Activated CD4-positive, alpha-beta T cell treated with anti-CD3 and anti-CD28 coated beads, Interleukin-2, amount 50 U/mL, for 16 hours (primary cell): ENCODE data around the gene ENDOD1.
"Not testable (repeated sequence)": the region's sequence is repeated elsewhere in the genome, so short reads cannot be mapped to it uniquely, and the experiment has no call there.

Experiments used
- DNase-seq: peaks from one replicate; pipeline ENCODE4 v3.0.0-alpha.2; 2020

Gene ENDOD1, protein sequence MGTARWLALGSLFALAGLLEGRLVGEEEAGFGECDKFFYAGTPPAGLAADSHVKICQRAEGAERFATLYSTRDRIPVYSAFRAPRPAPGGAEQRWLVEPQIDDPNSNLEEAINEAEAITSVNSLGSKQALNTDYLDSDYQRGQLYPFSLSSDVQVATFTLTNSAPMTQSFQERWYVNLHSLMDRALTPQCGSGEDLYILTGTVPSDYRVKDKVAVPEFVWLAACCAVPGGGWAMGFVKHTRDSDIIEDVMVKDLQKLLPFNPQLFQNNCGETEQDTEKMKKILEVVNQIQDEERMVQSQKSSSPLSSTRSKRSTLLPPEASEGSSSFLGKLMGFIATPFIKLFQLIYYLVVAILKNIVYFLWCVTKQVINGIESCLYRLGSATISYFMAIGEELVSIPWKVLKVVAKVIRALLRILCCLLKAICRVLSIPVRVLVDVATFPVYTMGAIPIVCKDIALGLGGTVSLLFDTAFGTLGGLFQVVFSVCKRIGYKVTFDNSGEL

DNA sequence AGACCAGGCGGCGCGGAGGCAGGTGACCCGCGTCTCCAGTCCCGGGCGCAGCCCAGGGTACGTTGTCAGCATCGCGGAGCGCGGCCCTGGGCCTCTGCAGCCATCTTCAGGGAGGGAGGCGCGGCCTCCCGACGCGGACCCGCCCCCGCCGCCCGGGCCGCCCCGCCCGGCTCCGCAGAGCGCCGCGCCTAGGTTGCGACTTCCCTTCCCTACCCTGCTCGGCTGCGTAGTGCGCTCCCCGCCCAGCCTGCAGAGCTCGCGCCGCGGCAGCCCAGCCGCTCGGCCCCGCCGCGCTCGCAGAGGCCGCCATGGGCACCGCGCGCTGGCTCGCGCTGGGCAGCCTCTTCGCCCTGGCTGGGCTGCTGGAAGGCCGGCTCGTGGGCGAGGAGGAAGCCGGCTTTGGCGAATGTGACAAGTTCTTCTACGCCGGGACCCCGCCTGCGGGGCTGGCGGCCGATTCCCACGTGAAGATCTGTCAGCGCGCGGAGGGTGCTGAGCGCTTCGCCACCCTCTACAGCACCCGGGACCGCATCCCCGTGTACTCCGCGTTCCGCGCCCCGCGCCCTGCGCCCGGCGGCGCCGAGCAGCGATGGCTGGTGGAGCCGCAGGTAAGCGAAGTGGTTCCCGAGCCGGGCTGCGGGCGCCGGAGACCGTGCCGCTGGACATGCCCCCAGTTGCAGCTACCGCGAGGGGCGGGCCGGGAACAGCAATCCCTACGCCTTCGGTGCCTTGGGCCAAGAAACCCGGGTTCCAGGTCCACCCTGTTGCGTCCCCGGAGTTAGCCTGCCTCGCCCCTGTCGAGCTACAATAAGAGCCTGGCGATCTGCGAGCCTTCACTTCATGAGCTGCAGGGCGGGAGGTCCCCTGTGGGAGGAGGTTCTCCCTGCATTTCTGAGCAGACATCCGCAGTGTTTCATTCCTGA is at the start of gene ENDOD1:
TSS of gene ENDOD1 (plus strand) at position 227 of the 923 bp plus-strand sequence. CDS start at position 309, 82 bp downstream.
- DNase-seq: peak; percentile 89

DNA sequence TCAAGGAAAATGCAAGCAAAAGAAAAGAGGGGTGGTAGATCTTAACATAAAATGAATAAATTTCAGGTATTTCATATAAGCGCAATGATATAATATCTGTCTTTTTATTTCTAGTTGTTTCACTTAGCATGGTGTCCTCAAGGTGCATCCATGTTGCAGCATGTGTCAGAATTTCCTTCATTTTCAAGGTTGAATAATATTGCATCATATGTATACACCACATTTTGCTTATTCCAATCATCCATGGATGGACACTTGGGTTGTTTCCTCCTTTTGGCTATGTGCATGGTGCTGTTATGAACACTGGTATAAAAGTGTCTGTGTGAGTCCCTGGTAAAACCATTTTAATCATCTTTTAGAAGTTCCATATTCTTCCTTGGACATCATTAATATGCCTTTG is 47.4 kb upstream of the ENDOD1 start:
- DNase-seq: no peak

DNA sequence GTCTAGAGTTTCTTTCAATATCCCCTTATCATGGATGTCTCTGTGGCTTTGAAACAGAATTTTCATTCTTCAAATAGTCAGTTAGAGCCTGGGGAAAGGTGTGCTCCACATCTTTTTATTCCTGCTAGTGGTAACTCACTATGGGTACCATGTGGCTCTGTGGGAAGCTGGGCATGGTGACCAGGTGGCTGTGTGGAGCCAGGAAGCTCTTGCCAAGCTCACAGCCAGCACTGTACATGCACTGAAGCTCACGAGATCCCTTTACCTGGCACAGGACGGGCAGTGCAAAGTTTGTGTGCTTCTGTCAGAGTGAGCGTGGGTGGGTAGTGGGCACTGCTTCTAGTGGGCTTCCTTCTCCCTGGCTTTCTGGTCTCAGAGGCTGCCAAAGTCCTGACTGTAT is 46.7 kb upstream of the ENDOD1 start:
- DNase-seq: no peak

DNA sequence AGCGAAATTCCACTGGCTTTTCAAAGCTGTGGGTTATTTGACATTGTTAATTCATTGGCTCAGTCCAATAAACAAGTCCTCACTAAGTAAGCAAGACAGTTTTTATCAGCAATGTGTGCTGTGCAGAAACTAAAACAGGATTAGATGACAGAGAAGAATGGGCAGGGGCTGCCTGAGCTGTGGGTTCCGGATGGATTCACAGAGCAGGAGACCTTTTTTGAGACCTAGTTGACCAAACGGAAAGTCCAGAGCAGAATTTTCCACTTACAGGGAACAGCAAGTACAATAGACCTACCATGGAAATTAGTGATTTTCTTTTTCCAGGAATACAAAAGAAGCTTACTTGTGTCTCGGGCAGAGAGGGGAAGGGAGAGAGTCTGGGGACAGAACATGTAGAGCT is 45.6 kb upstream of the ENDOD1 start:
- DNase-seq: no peak

DNA sequence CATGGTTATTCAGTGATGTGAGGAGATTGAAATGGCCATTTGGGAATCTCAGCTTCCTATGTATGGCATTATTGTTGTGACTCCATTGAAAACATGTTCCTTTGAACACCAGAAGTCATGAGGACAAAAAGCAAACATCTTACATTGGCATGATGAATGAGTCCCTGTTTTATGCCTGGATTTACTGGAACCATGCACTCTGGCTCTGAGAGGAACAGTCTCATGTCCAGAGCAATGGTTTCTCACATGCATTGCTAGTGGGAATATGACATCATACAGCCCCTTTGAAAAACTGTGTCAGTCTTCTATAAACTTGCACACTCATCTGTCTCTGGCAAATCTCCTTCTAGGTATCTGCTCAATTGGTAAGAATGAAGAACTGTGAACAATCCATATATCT is 43.8 kb upstream of the ENDOD1 start:
- no peak for DNase-seq

DNA sequence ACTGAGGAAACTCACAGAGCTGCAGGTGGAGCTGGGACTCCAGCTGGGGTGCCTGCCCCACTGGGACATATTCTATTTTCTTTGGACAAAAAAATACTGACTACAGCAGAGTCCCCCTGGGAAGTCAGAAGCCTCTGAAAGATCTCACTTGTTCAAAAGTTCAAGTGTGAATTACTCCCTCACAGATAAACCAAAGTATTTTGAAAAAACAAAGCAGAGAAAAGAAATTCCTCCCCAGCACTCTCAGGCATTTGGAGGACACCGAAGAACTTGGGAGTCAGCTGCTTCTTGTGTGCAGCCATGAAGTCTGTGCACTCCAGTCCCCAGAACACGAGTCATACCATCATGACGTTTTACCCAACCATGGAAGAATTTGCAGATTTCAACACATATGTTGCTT is 40.5 kb upstream of the ENDOD1 start, which contains the start of gene KDM4F:
TSS of gene KDM4F (plus strand) at position 301 of the 400 bp plus-strand sequence.
- not testable (repeated sequence) for DNase-seq

DNA sequence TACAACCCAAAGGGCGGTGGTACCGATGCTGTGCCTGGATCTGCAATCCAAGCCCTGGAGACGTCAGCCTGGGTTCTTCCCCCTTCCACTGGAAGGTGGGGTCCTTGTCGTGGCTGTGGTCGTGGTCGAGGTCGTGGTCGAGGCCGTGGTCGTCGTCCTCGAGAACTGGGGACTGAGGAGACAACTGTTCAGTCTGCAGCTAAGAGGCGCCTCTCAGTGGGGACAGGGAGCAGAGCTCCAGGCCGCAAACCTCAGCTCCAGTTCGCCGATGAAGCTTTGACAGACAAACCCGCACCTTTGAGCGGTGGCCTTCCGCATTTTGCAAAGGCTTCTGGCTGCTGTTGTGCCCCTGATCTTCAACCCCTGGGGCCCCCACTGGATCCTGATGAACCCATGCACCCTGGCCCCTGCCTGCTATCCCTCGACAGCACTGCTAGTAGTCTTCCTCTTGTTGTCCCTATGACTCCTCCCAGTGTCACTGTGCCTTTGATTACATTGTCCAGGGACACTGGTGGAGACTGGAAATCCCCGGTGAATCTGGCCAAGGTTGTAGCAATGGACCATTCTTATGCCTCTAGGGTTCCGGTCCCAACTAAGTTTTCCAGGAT is 38.9 kb upstream of the ENDOD1 start:
- DNase-seq: no peak

DNA sequence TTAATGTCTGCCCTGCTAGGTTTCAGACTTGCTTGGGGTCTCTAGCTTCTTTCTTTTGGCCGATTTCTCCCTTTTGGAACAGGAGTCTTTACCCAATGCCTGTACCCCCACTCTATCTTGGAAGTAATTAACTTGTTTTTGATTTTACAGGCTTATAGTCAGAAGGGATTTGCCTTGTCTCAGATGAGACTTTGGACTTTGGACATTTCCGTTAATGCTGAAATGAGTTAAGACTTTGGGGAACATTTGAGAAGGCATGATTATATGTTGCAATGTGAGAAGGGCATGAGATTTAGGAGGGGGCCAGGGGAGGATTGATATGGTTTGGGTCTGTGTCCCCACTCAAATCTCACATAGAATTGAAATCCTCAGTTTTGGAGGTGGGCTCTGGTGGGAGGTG is 35.3 kb upstream of the ENDOD1 start:
- DNase-seq: no peak

DNA sequence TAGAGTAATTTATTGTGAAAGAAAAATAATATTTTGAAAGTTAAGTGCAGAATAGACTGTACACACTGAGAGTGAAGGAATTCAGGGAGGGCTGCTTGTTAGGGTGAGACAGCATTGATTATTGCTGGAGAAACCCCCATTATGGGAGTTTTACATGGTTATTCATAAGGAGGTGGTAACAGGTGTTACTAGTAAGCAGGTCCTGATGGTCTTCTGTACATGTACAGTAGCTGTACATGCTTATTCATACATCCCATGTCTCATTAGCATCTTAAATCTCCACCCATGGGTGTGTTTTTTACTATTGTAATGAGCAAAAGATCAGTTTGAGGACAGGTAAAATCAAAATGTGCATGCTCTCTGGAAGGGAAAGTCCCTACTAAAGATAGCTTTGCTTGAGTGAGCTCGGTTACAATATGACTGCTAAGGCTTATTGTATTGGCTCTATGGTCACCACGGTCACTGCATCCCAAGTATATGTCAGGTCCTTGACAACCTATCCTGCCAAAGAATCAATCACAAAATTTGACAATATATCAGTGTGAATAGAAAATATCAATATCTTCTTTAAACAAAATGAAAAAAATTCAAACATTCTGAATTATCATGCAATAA is 34.3 kb upstream of the ENDOD1 start:
- no peak for DNase-seq

DNA sequence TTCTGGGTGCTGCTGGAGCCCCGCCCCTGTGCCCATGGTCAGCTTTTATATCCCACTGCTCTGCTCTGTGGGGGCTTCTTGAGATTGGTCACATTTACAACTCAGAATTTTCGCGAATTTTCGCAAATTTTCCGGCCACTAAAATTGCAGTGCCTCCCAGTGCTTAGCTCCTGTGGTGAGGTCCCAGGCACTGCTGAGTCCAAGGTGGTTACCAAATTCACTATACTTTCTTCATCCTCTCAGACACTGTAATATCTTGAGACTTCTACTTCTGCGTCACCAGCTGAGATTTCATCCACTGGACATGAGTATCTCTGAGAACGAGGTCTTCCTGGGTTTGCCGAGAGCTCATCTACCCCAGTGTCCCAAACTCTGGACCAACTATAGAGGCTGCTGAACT is 31.7 kb upstream of the ENDOD1 start:
- DNase-seq: no peak

DNA sequence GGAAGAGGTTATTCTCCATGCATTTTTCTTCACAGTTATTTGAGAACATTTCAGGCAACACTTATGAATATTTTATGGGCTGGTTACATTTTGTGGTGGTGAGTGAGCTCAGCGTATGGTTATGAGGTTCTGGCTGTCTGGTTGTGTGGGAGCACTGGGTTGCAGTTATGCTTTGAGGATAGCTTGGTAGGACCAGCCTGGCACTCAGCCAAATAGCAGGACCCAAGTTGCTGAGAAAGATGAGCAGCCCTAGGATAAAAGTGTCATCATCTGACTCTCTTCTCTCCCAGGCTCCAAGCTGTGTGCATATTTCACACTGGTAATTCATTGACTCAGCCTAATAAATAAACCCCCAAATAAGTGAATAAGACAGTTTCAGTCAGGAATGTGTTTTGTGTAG is 31.0 kb upstream of the ENDOD1 start:
- no peak for DNase-seq

DNA sequence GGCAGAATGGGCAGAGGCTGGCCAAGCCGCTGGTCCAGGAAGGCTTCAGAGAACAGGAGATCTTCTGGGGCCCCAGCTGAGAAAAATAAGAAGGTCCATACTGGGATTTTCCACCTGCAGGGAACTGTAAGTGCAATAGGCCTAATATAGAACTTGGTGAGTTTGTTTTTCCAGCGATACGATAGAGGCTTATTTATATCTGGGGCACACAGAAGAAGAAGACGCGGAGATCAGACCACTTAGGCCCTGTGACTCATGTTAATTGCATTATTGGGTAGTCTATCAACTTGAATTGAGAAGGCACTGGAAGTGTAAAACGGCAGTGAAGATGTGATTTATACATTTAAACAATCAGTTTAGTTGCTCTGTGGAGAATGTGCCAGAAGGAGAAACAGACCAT is 30.6 kb upstream of the ENDOD1 start:
- no peak for DNase-seq

DNA sequence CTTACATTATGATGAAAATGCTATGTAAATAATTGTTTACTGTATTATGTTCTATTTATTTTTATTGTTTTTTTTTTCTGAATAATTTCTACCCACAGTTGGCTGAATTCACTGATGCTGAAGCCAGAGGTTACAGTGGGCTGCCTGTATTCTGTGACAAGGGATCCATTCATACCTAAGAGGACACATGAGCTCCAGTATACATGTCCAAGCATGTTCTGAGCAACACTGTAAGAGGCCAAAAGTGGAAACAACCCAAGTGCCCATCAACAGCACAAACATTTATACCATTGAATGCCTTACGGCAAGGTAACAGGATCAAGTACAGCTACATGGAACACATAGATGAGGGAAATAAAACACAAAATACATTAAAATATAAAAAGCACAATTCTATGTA is 24.3 kb upstream of the ENDOD1 start:
- DNase-seq: no peak

DNA sequence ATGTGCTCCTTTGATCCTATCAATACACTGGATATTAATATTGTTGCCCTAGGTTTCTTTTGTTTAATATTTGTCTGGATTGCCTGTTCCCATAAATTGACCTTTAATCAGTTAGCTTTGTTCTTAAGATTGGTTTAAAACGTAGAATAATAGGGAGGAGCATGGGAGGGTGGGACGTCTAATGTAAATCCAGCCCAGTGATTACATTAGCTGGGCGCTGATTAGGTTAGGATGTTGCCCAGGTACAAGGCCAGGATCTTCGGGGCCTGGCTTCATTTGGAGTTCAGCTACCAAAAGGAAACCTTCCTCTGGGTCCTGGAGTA is 23.0 kb upstream of the ENDOD1 start, which contains the start of gene SRSF8:
TSS of gene SRSF8 (plus strand) at position 204 of the 323 bp plus-strand sequence. CDS start 308 bp downstream, outside the sequence.
- DNase-seq: no peak

DNA sequence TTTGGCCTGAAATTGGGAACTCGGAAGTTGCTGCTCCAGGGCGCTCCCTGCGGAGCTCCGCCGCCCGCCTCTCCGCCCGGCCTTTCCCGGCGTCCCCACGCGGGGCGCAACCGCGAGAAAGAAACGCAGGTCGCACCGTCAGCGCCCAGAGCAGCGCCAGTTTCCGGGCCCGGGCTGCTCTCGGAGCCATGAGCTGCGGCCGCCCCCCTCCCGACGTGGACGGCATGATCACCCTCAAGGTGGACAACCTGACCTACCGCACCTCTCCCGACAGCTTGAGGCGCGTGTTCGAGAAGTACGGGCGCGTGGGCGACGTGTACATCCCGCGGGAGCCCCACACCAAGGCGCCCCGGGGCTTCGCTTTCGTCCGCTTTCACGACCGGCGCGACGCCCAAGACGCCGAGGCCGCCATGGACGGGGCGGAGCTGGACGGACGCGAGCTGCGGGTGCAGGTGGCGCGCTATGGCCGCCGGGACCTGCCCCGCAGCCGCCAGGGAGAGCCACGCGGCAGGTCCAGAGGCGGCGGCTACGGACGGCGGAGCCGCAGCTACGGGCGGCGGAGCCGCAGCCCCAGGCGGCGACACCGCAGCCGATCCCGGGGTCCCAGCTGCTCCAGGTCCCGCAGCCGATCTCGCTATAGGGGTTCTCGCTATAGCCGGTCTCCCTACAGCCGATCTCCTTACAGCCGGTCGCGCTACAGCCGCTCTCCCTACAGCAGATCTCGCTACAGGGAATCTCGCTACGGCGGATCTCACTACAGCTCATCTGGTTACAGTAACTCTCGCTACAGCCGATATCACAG is 22.4 kb upstream of the ENDOD1 start:
- peak; percentile 78 for DNase-seq

DNA sequence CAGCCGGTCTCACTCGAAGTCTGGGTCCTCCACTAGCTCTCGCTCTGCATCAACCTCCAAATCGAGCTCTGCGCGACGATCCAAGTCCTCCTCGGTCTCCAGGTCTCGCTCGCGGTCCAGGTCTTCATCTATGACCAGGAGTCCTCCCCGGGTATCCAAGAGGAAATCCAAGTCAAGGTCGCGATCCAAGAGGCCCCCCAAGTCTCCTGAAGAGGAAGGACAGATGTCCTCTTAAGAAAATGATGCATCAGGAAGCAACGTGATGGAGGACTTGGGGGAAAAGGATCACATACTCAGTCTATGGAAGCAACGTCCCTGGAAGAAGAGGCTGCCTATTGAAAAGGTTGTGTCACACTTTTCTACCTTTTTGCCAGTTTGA is 21.8 kb upstream of the ENDOD1 start:
- DNase-seq: no peak

DNA sequence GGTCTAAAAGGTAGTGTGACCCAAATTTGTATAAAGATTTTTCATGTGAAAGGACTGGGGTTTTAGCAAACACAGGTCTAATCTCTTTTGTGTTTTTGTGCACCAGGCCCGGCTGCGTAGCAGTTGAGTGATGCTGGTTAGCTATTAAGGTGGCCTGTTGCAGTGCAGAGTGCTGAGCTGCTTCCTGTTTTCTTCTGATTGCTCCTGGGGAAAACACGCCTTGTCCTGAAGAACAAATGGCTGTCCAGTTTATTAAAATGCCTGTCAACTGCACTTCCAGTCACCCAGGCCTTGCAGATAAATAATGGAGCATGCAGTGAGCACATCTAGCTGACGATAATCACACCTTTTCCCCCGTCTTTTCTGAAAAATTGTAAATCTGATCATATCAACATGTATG is 21.1 kb upstream of the ENDOD1 start:
- peak; percentile 92 for DNase-seq

DNA sequence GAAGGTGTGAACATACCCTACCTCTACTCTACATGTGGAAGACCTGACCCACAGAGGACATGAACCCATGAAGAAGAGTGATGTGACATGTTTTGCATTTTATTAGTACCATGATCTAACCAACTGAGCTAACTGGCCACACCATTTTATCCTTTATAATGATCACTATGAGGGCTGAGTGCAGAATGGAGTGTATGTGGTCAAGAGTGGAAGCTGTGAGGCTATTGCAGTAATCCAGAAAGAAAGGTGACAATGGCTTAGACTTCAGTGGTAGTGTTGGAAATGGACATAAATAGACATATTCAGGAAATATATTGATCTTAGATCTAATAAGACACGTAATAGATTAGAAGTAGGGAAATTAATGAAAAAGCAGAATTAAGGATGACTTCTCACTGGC is 19.2 kb upstream of the ENDOD1 start:
- DNase-seq: no peak

DNA sequence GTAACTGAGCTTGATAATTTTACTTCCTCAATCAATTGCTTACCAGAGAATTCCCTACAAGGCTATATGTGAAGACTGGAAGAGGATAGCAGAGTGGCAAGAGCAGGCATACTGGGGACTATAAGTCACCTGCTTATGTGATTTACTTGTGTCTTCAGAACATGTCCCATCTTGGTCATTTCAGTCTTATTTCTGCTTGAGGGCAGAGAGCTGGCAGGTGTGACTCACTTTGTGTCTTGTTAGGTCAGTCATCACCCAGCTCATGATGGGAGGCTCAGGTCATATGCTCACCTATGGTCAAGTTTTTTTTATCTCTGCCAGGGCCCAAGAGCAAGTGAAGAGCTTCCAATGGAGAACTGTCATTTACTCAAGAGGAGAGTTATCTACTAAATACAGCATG is 16.7 kb upstream of the ENDOD1 start:
- no peak for DNase-seq

DNA sequence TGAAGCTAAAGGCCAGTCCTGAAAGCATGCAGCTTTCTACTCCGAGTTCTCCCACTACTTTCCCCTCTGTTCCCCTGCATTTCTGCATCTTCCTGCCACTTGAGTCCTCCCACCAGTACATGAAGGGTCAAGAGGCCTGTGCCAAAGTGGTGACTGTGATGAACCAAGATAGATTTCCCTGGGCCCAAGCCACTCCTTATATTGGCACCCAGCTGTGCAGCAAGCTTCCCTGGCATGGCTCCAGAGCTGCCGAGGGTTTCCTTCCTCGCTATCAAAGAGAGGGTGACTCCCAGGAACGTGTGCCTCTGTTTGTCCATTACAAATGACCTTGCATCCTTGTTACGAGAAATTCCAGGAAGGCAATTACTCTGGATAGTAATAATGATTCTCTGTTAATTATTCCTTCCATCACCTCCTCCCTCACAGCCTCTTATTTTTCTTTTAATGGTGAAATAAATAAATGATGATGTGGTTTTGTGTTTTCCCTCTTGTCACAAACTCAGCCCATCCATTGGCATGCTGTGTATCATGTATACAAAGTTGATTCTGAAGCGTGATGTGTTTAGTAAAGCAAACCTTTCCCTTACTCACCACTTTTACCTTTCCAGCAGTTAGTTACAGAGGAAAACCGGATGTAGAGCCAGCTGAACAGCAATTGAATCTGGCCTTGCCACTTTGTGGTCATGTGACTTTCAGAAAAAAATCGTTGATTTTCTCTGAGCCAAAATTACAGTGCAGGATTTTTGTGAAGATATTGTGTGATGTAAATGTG is 14.7 kb upstream of the ENDOD1 start:
- DNase-seq: no peak

DNA sequence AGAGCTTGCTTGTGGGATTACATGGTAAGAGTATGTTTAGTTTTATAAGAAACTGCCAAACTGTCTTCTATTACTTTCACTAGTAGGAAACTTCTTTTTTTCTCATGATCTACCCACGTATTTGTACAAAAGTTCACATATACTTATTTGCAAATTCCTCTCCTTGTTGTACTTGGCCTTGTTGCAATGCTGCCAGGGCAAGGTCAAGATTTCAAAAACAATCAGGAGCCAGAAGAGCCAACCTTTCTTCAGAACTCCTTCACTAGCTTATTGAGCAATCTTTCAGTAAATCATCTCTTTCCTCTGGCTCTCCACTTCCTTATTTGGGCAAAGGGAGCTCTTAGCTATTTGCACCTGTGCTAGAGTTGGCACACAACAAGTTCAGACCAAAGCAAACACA is 13.2 kb upstream of the ENDOD1 start:
- DNase-seq: no peak
